Fibroblast of the conjunctiva (primary cell): ENCODE data around the gene NCF2.
"Not testable (repeated sequence)": the region's sequence is repeated elsewhere in the genome, so short reads cannot be mapped to it uniquely, and the experiment has no call there.

ENCODE experiments used
- DNase-seq: peaks from one replicate; pipeline ENCODE4 v3.0.0-alpha.2; 2010; ENCODE audit warnings: low read depth

The NCF2 gene

GRCh38 chr1:183590244-183591191, at the start of gene NCF2:
TSS of gene NCF2 (minus strand) at chr1:183590459. CDS start at chr1:183590329, 130 bp downstream.
- no peak for DNase-seq

GRCh38 chr1:183638649-183639387, 48.6 kb upstream of the NCF2 start:
- no peak for DNase-seq

GRCh38 chr1:183636783-183637182, 46.5 kb upstream of the NCF2 start:
- DNase-seq: no peak

GRCh38 chr1:183636334-183636682, 46.0 kb upstream of the NCF2 start:
- no peak for DNase-seq

GRCh38 chr1:183635606-183636333, 45.5 kb upstream of the NCF2 start, which contains the start of gene ARPC5:
TSS of gene ARPC5 (minus strand) at chr1:183635783. CDS start at chr1:183635659, 124 bp downstream.
- DNase-seq: peak; percentile 97

- no peak for DNase-seq
Observed at GRCh38 chr1:183635099-183635605, 44.9 kb upstream of the NCF2 start.

- DNase-seq: no peak
Observed at GRCh38 chr1:183634429-183635065, 44.3 kb upstream of the NCF2 start.

GRCh38 chr1:183633676-183634343, 43.6 kb upstream of the NCF2 start:
- peak; percentile 87 for DNase-seq

GRCh38 chr1:183632964-183633363, 42.7 kb upstream of the NCF2 start:
- no peak for DNase-seq

- peak; percentile 52 for DNase-seq
Observed at GRCh38 chr1:183632114-183632513, 41.9 kb upstream of the NCF2 start.

GRCh38 chr1:183630748-183631147, 40.5 kb upstream of the NCF2 start:
- DNase-seq: peak; percentile 47

GRCh38 chr1:183628537-183628936, 38.3 kb upstream of the NCF2 start:
- no peak for DNase-seq

GRCh38 chr1:183626236-183626635, 36.0 kb upstream of the NCF2 start:
- DNase-seq: not testable (repeated sequence)

- peak; percentile 67 for DNase-seq
Observed at GRCh38 chr1:183622884-183623785, 32.9 kb upstream of the NCF2 start.

- DNase-seq: no peak
Observed at GRCh38 chr1:183622013-183622412, 31.8 kb upstream of the NCF2 start.

- no peak for DNase-seq
Observed at GRCh38 chr1:183620311-183620710, 30.1 kb upstream of the NCF2 start.

GRCh38 chr1:183619781-183620180, 29.5 kb upstream of the NCF2 start:
- DNase-seq: no peak

GRCh38 chr1:183618202-183618601, 27.9 kb upstream of the NCF2 start:
- not testable (repeated sequence) for DNase-seq

GRCh38 chr1:183612975-183613374, 22.7 kb upstream of the NCF2 start:
- not testable (repeated sequence) for DNase-seq

GRCh38 chr1:183612407-183612806, 22.1 kb upstream of the NCF2 start:
- no peak for DNase-seq
